Lower lobe of right lung (tissue), 2 donors: ENCODE results near the gene HDLBP. TPM values are rescaled to one million over a fixed set of nuclear protein-coding genes. Genes with fewer than 3 reads are reported as not detected.

Experiments
- ATAC-seq, 2 donors: fragments of 200-7000 bp; cut with Tn5 transposase; one replicate each; pipeline ENCODE4 v1.9.1; 2020 to 2022; ENCODE audit warnings: mild to moderate bottlenecking in 2 of 2, moderate library complexity in 2 of 2
- DNase-seq: peaks from one replicate; pipeline ENCODE4 v3.0.0-alpha.2; 2020
- H3K27ac ChIP-seq: fragments of 200-600 bp; one replicate; pipeline ENCODE4 v1.8.0; 2022
- H3K27me3 ChIP-seq: fragments of 200-600 bp; one replicate; pipeline ENCODE4 v1.8.0; 2022; ENCODE audit warnings: low read depth
- H3K36me3 ChIP-seq: fragments of 200-600 bp; one replicate; pipeline ENCODE4 v1.8.0; 2022; ENCODE audit warnings: mild to moderate bottlenecking
- H3K4me1 ChIP-seq: fragments of 200-600 bp; one replicate; pipeline ENCODE4 v1.8.0; 2022
- H3K4me3 ChIP-seq: fragments of 200-600 bp; one replicate; pipeline ENCODE4 v1.8.0; 2022; ENCODE audit warnings: mild to moderate bottlenecking
- H3K9me3 ChIP-seq: fragments of 200-600 bp; one replicate; pipeline ENCODE4 v1.8.0; 2022
- intact Hi-C: fragments of 100-400 bp; cut with DNase I; formaldehyde crosslinking; loops from one replicate; pipeline ENCODE4 v1.11.0; 2022
- total RNA-seq: library from RNA; stranded (reverse); fragmentation: NEBNext Ultra II Directional; extraction: Animal tissue kit (Norgen Biotek cat#: 25700); gene quantifications from one replicate; pipeline ENCODE4 v1.2.1, GENCODE V29; 2021
- TF ChIP-seq, protein P1 (sequence below): fragments of 200-600 bp; IDR thresholded peaks from one replicate; pipeline ENCODE4 v1.8.0; 2022; ENCODE audit warnings: antibody characterized with exemption, mild to moderate bottlenecking
- donor health status: DM: no; HTN: yes; CAD: no; lungs with severe emphysema.

Gene HDLBP
- total RNA-seq, 1 donor from 2014 or later = 387 TPM

DNA sequence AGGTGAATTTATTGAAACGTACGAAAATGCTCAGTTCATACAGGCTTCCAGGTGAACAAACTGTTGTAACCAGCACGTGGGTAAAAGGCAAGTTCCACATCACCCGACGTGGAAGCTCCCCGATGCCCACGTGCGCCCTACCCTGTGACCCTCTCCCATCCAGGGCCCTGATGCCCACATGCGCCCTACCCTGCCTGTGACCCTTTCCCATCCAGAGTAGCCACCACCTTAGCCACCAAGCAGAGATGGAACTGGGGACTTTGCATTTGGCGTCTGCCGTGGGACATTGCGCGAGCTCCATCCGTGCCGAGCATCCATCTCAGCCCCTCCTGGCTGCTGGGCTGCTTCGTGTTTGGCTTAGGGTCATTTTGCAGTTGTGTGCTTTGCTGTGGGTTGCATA, 89.5 kb downstream of the HDLBP start:
- H3K27ac ChIP-seq = no peak overlapping the region
- DNase-seq (peak; percentile 17), ATAC-seq (no peak)
- no peaks in the 10 kb centered on the region for H3K4me1 ChIP-seq
- intact Hi-C loops = no loop called here
- H3K4me3 ChIP-seq = no peak overlapping the region
- TF ChIP-seq, protein P1, sequence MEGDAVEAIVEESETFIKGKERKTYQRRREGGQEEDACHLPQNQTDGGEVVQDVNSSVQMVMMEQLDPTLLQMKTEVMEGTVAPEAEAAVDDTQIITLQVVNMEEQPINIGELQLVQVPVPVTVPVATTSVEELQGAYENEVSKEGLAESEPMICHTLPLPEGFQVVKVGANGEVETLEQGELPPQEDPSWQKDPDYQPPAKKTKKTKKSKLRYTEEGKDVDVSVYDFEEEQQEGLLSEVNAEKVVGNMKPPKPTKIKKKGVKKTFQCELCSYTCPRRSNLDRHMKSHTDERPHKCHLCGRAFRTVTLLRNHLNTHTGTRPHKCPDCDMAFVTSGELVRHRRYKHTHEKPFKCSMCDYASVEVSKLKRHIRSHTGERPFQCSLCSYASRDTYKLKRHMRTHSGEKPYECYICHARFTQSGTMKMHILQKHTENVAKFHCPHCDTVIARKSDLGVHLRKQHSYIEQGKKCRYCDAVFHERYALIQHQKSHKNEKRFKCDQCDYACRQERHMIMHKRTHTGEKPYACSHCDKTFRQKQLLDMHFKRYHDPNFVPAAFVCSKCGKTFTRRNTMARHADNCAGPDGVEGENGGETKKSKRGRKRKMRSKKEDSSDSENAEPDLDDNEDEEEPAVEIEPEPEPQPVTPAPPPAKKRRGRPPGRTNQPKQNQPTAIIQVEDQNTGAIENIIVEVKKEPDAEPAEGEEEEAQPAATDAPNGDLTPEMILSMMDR = no peak
- peaks cover 62% of the 10 kb centered on the region for H3K36me3 ChIP-seq
- no peaks in the 10 kb centered on the region for H3K9me3 ChIP-seq
- no peaks in the 10 kb centered on the region for H3K27me3 ChIP-seq

DNA sequence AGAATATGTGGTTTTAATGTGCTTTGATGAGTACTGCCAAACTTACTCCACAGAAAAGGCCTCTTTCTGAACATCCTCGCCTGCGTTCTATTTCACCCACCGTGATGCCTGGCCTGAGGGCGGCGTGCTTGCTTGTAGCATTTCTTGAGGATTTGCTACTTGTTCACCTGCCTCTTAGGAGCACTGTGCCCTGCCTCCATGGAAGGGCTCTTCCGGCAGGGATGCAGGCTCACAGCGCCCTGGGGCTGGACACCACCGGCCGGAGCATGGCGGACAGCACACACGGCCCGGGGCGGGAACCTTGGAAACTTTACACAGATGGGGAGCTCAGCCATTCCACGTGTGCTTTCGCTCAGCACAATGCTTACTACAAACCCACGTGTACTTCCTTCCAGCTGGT, 89.9 kb downstream of the HDLBP start:
- Histone ChIP-seq H3K27me3 (no peaks in the 10 kb centered on the region), H3K36me3 (peaks cover 57% of the 10 kb centered on the region), H3K4me1 (no peaks in the 10 kb centered on the region), H3K27ac (no peak overlapping the region), H3K9me3 (no peaks in the 10 kb centered on the region), H3K4me3 (no peak overlapping the region)
- peak; percentile 39 for DNase-seq
- intact Hi-C loops = no loop called here
- no peak for ATAC-seq
- TF ChIP-seq, protein P1 = no peak

GRCh38 chr2:241224851-241225438, 90.5 kb downstream of the HDLBP start:
- Histone ChIP-seq H3K27me3 (no peaks in the 10 kb centered on the region), H3K36me3 (peaks cover 51% of the 10 kb centered on the region), H3K27ac (no peak overlapping the region), H3K4me3 (no peak overlapping the region), H3K9me3 (no peaks in the 10 kb centered on the region), H3K4me1 (no peaks in the 10 kb centered on the region)
- DNase-seq (no peak), ATAC-seq (no peak)
- intact Hi-C loops = no loop called here
- TF ChIP-seq, protein P1 = no peak

DNA sequence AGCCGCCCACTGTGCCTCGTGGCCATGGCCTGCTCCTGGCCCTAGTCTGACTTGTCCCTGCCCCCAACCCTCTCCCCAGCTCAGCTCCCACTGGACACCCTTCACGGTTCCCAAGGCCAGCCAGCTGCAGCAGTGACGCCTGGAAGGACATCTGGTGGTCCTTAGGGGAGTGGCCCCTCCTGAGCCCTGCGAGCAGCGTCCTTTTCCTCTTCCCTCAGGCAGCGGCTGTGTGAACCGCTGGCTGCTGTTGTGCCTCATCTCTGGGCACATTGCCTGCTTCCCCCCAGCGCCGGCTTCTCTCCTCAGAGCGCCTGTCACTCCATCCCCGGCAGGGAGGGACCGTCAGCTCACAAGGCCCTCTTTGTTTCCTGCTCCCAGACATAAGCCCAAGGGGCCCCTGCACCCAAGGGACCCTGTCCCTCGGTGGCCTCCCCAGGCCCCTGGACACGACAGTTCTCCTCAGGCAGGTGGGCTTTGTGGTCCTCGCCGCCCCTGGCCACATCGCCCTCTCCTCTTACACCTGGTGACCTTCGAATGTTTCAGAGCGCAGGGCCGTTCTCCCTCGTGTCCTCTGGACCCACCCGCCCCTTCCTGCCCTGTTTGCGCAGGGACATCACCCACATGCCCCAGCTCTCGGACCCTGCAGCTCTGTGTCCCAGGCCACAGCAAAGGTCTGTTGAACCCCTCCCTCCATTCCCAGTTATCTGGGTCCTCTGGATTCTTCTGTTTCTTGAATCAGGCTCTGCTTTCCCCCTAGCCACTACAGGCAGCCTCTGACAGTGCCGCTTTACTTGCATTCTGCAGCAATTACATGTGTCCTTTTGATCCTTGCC, 91.2 kb downstream of the HDLBP start:
- Histone ChIP-seq H3K27ac (no peak overlapping the region), H3K4me3 (no peak overlapping the region), H3K9me3 (no peaks in the 10 kb centered on the region), H3K27me3 (no peaks in the 10 kb centered on the region), H3K4me1 (peaks cover 3% of the 10 kb centered on the region), H3K36me3 (peaks cover 44% of the 10 kb centered on the region)
- TF ChIP-seq, protein P1 = no peak
- intact Hi-C loops = no loop called here
- DNase-seq = peak; percentile 42
- peak; percentile 39 to 49 for ATAC-seq

GRCh38 chr2:241223211-241224017, 92.1 kb downstream of the HDLBP start:
- TF ChIP-seq, protein P1 = no peak
- intact Hi-C loops = no loop called here
- ATAC-seq (peak; percentile 21 to 41), DNase-seq (peak; percentile 44)
- Histone ChIP-seq H3K27ac (no peak overlapping the region), H3K27me3 (no peaks in the 10 kb centered on the region), H3K4me3 (no peak overlapping the region), H3K4me1 (peaks cover 11% of the 10 kb centered on the region), H3K9me3 (no peaks in the 10 kb centered on the region), H3K36me3 (peaks cover 36% of the 10 kb centered on the region)
